CD14-positive monocyte (primary cell): ENCODE data around the gene CHN2. TPM values are rescaled to one million over a fixed set of nuclear protein-coding genes. Genes with fewer than 3 reads are reported as not detected.

Experiments used
- polyA plus RNA-seq, 3 donors: library from polyadenylated mRNA; depleted of rRNA in 1 of 3; unstranded in 2 of 3; stranded (reverse) in 1 of 3; fragments of 300-500 nt in 2 of 3; fragments of >200 nt in 1 of 3; fragmentation: Illumina TruSeq in 2 of 3; gene quantifications; 1 replicate in 2 of 3; 2 replicates in 1 of 3; pipeline ENCODE4 v1.2.3, GENCODE V29; 2012 to 2021

CHN2 gene
- polyA plus RNA-seq, 3 donors = 26.6 to 66.5 (median 44.8) TPM

Other genes with a start within 250 kb of the CHN2 start
- not detected for gene TRIL, start 236.4 kb upstream of the CHN2 start, polyA plus RNA-seq
- gene CPVL, start 48.2 kb upstream of the CHN2 start, polyA plus RNA-seq = 1,000 to 10,000 TPM in 2 of 3 donors, 100 to 1,000 TPM in 1; 410 to 1,111 (median 1,108) TPM